ENCODE results near the gene ABCC5. TPM values are rescaled to one million over a fixed set of nuclear protein-coding genes. Genes with fewer than 3 reads are reported as not detected.

Gene ABCC5
- total RNA-seq: 10 to 100 TPM; 15.6 to 32.5 (median 27.1) TPM
- total RNA-seq (2013): 21.5 TPM

- Histone ChIP-seq H3K27me3 (ENCODE audit: control insufficient read depth, insufficient read depth, low read length) (no peaks in the 10 kb centered on the region), H3K9me3 (ENCODE audit: control insufficient read depth, insufficient read depth, low read length) (no peaks in the 10 kb centered on the region), H3K4me1 (ENCODE audit: control insufficient read depth, insufficient read depth, low read length) (peaks cover 15% of the 10 kb centered on the region), H3K4me3 (ENCODE audit: low read length) (peak within 1 kb of the TSS; percentile 80), H3K36me3 (ENCODE audit: control insufficient read depth, insufficient read depth, low read length) (peaks cover under 1% of the 10 kb centered on the region), H3K27ac (ENCODE audit: low read length) (peak within 1 kb of the TSS; percentile 32)
- DNase-seq: peak; percentile 68 to 91
- Mint-ChIP-seq H3K36me3 (peaks cover under 1% of the 10 kb centered on the region), H3K4me3 (peak within 1 kb of the TSS; percentile 100), H3K9me3 (no peaks in the 10 kb centered on the region), H3K4me1 (peaks cover 24% of the 10 kb centered on the region in 2 donors), H3K27me3 (ENCODE audit: low read depth in 2 of 2) (peaks cover 5 to 14% of the 10 kb centered on the region in 2 donors), H3K27ac (peak within 1 kb of the TSS; percentile 84 to 88)
- peak; percentile 77 for TF ChIP-seq CTCF (IDR thresholded peaks at IDR 0.05)
- intact Hi-C loops (cut with micrococcal nuclease): loop anchor here (2.0 kb wide), 1 partner anchor 123 kb away; no protein-coding TSS in a partner anchor
- WGBS (ENCODE audit: insufficient coverage): under 1% methylated on average over 55 of the region's 55 CpGs
- ATAC-seq: peak; percentile 96 to 97 (median 97)
Observed at GRCh38 chr3:184017672-184018423, at the start of gene ABCC5. ABCC5 (minus strand) TSS chr3:184017884; CDS start chr3:184014392, 3,492 bp downstream.

DNA sequence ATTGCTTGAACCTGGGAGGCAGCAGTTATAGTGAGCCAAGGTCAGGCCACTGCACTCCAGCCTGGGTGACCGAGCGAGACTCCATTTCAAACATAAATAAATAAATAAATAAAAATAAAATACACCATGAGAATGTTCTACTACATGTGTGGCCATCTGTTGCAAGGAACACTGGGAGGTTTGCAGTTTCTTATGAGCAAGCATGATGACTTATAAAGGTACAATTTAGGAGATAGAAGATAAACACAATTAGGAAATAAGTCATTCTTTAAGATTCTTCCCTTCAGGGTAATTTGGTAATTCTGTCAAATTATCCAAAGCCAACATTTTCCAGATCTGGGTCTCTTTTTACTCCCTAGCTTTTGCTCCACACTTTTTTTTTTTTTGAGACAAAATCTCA, 48.5 kb upstream of the ABCC5 start:
- TF ChIP-seq CTCF (IDR thresholded peaks at IDR 0.05): no peak
- DNase-seq (no peak), ATAC-seq (no peak)
- Mint-ChIP-seq H3K4me3 (no peak overlapping the region), H3K27ac (no peak overlapping the region), H3K36me3 (no peaks in the 10 kb centered on the region), H3K27me3 (ENCODE audit: low read depth in 2 of 2) (peaks cover 7 to 16% of the 10 kb centered on the region in 2 donors), H3K4me1 (no peaks in the 10 kb centered on the region), H3K9me3 (no peaks in the 10 kb centered on the region)
- intact Hi-C loops (cut with micrococcal nuclease): no loop called here
- H3K4me3 ChIP-seq (ENCODE audit: low read length): no peak overlapping the region
- no peaks in the 10 kb centered on the region for H3K27me3 ChIP-seq (ENCODE audit: control insufficient read depth, insufficient read depth, low read length)
- no peaks in the 10 kb centered on the region for H3K4me1 ChIP-seq (ENCODE audit: control insufficient read depth, insufficient read depth, low read length)
- no peak overlapping the region for H3K27ac ChIP-seq (ENCODE audit: low read length)
- no peaks in the 10 kb centered on the region for H3K9me3 ChIP-seq (ENCODE audit: control insufficient read depth, insufficient read depth, low read length)
- no CpG with 5 or more reads among the region's 2 CpGs for WGBS (ENCODE audit: insufficient coverage)
- no peaks in the 10 kb centered on the region for H3K36me3 ChIP-seq (ENCODE audit: control insufficient read depth, insufficient read depth, low read length)

- Histone ChIP-seq H3K27ac (ENCODE audit: low read length) (no peak overlapping the region), H3K4me3 (ENCODE audit: low read length) (no peak overlapping the region), H3K4me1 (ENCODE audit: control insufficient read depth, insufficient read depth, low read length) (no peaks in the 10 kb centered on the region), H3K27me3 (ENCODE audit: control insufficient read depth, insufficient read depth, low read length) (no peaks in the 10 kb centered on the region), H3K36me3 (ENCODE audit: control insufficient read depth, insufficient read depth, low read length) (no peaks in the 10 kb centered on the region), H3K9me3 (ENCODE audit: control insufficient read depth, insufficient read depth, low read length) (no peaks in the 10 kb centered on the region)
- DNase-seq (no peak), ATAC-seq (no peak)
- TF ChIP-seq CTCF (IDR thresholded peaks at IDR 0.05): no peak
- no peaks in the 10 kb centered on the region for H3K9me3 Mint-ChIP-seq
- no peak overlapping the region for H3K27ac Mint-ChIP-seq
- H3K36me3 Mint-ChIP-seq: no peaks in the 10 kb centered on the region
- no peaks in the 10 kb centered on the region for H3K4me1 Mint-ChIP-seq
- H3K4me3 Mint-ChIP-seq: no peak overlapping the region
- intact Hi-C loops (cut with micrococcal nuclease): no loop called here
- peaks cover 0 to 8% of the 10 kb centered on the region in 2 donors for H3K27me3 Mint-ChIP-seq (ENCODE audit: low read depth in 2 of 2)
Observed at GRCh38 chr3:184062637-184063036, 45.0 kb upstream of the ABCC5 start.

DNA sequence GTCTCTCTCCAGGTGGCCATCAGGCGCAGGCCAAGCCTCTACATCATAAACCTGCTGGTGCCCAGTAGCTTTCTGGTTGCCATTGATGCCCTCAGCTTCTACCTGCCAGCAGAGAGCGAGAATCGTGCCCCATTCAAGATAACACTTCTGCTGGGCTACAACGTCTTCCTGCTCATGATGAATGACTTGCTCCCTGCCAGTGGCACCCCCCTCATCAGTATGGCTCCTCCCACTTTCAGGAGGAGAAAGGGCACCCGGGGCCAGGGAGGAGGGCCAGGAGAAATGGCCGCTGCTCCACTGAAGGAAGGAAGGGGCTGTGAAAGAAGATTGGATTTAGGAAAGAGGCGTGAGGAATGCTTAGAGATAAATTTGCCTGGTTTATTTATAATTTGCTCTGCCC, 41.7 kb upstream of the ABCC5 start:
- Histone ChIP-seq H3K9me3 (ENCODE audit: control insufficient read depth, insufficient read depth, low read length) (no peaks in the 10 kb centered on the region), H3K36me3 (ENCODE audit: control insufficient read depth, insufficient read depth, low read length) (no peaks in the 10 kb centered on the region), H3K27ac (ENCODE audit: low read length) (no peak overlapping the region), H3K4me3 (ENCODE audit: low read length) (no peak overlapping the region), H3K27me3 (ENCODE audit: control insufficient read depth, insufficient read depth, low read length) (no peaks in the 10 kb centered on the region), H3K4me1 (ENCODE audit: control insufficient read depth, insufficient read depth, low read length) (no peaks in the 10 kb centered on the region)
- WGBS (ENCODE audit: insufficient coverage): 50% methylated on average over 7 of the region's 7 CpGs
- Mint-ChIP-seq H3K27ac (no peak overlapping the region), H3K4me1 (no peaks in the 10 kb centered on the region), H3K9me3 (no peaks in the 10 kb centered on the region), H3K27me3 (ENCODE audit: low read depth in 2 of 2) (no peaks in the 10 kb centered on the region), H3K36me3 (no peaks in the 10 kb centered on the region), H3K4me3 (no peak overlapping the region)
- no peak for DNase-seq
- intact Hi-C loops (cut with micrococcal nuclease): no loop called here
- no peak for TF ChIP-seq CTCF (IDR thresholded peaks at IDR 0.05)
- no peak for ATAC-seq
